NCI-H2107 treated with DMSO at 0.1 percent for 48 hours (cell line): ENCODE data around the gene GNG12.

ENCODE experiments used
- DNase-seq: peaks from one replicate; lab custom pipeline; 2025; ENCODE audit not compliant: unreplicated experiment; lab: John Stamatoyannopoulos, UW

GNG12 gene

GRCh38 chr1:67816095-67816475 lies 17.2 kb downstream of the GNG12 start:
- DNase-seq = no peak

DNA sequence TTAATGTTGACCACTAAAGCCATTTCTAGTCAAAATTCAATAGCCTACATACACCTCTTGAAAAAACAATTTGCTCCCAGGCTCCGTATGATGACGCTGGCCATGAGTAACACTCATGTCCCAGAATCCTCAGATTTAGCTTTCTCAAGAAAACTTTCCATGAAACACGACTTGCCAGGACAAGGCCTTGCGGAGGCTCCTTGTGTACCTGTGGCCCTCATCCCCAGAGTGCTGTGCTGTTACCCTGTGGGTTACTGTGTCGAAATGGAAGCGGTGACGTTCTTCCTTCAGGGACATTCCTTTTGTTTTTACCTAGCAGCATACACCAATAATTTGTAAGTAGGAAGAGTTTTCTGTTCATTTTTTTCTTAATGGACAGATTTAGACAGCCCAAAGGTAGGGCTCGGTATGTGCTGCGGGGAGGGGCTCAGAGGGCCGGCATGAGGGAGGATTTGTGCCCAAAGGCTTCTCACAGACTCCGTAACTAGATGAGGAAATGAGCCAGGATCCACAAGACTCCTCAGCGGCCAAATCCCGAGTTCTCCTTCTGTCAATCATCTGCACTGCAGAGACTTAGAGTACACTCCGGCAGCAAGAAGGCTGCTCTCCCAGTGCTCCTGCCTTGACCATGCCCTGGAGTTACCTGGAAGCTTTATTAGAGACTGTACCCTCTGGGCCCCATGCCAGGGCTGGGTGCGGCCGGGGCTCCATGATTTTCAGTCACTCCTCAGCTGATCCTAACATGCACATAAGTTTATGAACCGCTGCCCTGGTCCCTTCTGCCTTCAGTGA lies 17.8 kb downstream of the GNG12 start:
- no peak for DNase-seq

DNA sequence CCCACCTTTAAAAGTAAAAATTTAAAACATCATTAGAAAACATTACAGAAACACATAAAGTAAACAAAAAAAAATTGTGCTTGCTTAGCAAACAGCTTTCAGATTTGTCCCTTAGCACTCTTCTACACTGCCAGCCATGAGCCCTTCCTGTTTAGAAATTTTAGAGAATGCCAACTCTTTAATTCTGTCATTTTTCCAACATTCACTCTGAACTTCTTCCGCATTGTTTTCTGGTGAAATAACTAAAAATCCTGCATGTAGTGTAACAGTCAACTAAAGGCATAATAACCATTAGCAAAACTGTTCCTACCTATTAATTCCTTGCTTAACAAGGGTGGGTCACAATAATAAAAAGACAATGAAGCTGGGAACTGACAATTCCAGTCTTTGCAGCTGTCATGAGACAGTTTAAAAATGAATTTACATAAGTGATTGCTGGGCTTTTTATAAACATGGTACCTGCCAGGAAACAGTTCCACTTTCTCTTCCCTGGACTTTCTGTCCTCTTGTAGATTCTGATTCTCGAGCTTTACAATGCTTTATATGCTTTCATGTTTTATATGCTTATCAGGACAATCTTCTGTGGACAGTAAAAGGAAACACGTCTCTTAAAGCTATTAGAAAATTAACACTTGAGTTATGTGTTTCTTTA lies 19.0 kb downstream of the GNG12 start:
- no peak for DNase-seq

DNA sequence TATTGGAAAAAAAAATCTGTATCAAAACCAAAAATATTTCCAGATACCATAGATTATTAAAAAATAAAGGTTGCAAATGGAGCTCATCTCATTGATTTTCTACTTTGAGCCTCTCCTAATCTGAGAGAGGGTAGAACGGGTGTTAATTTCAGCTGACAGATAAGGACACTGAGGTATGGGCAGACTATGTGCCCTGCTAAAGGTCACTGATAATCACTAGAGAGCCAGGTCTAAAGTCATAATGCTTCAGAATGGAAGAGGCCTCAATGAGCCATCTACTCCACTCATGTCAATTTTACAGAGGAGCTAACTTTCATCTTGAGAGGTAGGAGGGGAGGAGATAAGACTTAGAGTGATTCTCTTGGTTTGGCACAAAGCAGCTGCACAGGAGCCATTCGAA lies 21.0 kb downstream of the GNG12 start:
- no peak for DNase-seq

- DNase-seq = no peak
These were observed 21.5 kb downstream of the GNG12 start for GRCh38 chr1:67811781-67812180.

DNA sequence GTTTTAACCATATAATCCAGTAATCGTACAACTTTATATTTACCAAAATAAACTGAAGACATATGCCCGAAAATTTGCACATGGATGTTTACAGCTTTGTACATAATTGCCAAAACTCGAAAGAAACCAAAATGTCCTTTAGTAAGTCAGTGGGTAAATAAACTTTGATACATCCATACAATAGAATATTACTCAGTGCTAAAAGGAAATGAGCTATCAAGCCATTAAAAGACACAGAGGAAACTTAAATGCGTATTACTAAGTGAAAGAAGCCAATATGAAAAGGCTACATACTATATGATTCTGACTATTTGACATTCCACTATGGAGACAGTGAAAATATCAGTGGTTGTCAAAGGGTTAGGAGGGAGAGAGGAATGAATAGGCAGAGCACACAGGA lies 23.4 kb downstream of the GNG12 start:
- DNase-seq = no peak

DNA sequence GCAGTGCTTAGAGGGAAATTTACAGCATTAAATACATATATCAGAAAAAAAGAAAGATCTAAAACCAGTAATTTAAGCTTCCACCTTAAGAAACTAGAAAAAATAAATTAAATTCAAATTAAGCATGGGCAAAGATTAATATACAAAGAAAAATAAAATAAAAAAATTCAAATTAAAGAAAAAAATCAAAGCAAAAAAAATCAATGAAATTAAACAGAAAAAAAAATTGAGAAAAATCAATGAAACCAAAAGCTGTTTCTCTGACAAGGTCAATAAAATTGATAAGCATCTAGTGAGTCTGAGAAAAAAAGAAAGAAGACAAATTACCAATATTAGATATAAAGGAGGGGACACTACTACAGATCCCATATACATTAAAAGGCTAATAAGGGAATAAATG lies 26.0 kb downstream of the GNG12 start:
- DNase-seq = no peak

- no peak for DNase-seq
These were observed 28.6 kb downstream of the GNG12 start for GRCh38 chr1:67804710-67805109.

DNA sequence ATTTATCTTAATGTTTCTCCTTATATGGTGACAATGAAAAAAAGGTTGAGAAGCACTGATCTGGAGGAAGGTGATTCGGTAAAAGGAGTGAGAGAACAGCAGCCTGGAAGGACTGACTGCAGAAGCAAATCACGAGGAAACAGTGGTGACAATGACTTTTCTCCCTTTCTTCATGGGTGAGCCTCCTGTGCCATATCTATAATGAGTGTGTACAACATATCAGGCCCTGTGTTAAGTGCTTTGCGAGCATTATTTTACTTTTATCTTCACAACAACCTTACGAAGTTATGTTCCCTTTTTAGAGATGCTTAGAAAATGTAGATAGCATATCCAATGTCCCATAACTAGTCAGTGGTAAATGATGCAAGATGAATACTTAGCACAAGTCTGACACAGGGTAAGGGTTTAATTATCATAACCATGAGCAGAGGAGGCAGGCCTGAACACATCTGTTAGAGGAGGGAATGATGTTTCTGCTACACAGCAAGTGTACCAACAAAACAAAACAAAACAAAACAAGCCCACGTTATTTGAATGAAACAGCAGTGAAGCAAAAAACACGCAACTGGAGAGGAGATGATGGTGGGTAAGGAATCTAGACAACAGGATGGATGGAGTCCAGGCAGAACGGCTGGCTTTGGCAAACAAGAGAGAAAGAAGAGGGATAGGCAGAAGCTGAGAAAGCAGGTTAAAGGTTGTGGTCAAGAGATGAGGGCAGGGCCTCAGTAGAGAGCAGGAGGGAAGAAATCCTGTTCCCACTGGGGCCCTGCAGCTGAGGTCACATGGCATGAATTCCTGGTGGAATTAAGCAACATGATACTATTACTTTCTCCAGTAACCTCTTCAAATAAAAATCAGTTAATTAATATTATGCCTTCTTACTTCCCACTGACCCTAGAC lies 29.6 kb downstream of the GNG12 start:
- no peak for DNase-seq

DNA sequence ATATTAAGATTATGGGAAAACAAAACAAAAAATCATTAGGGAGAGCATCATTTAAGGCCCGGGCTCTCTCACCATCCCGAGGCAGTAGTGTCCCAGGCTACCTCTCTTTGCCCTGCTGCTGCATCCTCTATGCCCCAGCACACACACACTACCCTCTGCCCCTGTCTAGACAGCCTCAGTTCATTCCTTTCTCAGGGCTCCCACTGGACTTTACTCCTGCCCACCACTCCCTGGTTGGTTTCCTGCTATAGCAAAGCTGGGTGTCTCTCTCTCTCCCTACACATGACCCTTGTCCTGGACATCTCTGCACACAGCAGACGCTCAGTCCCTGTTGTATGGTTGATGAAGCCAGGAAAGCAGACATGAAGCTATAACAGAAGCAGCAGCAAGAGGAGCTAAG lies 30.7 kb downstream of the GNG12 start:
- DNase-seq = no peak

DNA sequence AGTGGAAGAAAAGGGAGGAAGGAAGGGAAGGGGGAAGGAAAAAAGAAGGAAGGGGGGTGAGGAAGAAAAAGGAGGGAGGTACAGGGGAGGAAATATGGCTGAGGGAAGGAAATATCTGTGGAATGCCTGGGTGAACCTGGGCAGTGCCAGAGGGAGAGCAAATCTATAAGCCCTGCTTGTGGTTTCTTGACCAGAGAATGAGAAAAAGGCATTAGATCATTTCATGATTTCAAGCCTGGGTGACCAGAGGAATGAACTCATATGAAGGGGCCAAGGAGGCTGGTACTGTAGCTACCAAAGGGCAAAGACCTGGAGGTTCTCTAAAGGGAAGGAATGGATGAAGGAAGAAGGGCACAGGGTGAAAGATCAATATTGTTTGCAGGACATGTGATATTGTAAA lies 31.4 kb downstream of the GNG12 start:
- DNase-seq = no peak

DNA sequence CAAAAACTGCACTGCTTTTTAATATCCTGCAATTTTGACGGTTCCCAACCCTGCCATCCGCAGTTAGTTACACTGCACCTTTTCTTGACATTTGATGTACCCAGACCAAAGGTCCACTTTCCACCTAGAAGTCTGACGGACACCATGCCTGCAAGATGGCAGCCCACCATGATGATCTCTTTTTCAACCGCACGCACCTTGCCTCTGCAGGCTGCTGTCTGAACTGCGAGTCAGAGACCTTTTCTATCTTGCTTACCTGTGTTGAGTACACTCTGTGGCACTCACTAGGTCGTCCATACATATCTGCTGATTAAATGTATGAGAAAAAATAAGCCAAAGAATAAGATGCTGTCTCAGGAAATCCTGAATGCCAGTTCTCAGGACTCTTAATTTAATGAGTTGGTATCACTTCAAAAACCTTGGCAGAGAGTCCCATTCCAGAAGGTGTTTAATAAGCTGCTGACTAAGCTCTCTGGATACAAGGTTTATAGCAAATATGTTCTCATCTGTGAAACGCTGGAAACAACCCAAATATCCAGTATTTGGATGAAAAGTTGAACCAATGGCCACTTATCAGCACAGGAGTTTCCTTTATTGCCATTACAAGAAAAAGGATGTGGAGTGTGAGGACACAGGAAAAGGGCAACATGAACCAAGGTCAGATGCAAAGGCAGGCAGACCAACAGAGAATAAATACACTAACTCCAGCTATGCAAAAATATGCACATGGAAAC lies 37.9 kb downstream of the GNG12 start:
- no peak for DNase-seq

- no peak for DNase-seq
These were observed 39.7 kb downstream of the GNG12 start for GRCh38 chr1:67793562-67793961.

DNA sequence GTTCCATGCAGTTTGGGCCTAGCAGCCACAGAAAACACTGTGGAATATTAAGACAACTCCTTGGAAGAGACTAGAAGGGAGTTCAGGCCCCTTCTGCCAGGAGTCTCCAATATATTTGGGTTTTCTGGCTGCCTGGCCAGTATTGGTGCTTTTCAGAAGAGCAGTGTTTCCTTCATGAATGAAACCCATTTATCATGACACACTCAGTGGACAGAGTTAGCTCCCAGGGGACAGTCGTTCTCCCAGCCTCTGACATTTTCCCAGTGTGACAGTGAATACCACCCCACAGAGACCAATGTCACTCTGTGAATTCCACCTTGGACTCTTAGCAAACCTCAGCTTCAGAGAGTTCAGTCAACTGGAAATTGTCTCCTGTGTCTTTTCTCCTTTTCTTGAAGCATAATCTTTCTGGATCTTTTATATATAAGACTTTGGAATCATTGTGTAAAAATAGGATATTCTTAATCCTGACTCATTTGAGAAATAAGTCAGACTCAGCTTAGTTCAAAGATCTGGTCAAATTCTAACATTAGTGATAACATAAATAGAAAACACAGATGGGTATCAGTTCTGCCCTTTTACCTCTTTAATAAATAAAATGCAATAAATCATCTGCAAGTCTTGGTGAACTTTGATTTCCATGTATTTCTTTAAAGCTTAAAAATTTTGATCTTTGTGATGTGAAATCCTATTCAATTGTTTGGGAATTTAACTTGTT lies 40.4 kb downstream of the GNG12 start:
- no peak for DNase-seq

GRCh38 chr1:67792103-67792502 lies 41.2 kb downstream of the GNG12 start:
- no peak for DNase-seq

DNA sequence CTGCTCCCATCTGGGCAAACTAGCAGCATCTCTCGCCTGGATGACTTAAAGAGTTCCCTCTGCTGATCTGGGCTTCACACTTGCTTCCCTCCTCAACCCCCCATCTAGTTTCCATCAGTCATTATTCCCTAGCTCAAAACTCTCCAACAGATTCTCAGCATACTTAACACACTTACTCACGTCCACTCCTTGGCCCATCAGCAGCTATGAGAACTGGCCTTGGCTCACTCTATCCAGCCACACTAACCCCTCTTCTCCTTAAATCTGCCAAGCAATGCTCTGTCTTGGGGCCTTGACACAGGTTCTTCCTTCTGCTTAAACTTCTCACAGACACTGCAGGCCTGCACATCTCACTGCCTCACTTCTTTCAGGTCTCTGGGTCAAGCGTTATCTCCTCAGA lies 41.6 kb downstream of the GNG12 start:
- DNase-seq = no peak

GRCh38 chr1:67791261-67791660 lies 42.0 kb downstream of the GNG12 start:
- DNase-seq = no peak

DNA sequence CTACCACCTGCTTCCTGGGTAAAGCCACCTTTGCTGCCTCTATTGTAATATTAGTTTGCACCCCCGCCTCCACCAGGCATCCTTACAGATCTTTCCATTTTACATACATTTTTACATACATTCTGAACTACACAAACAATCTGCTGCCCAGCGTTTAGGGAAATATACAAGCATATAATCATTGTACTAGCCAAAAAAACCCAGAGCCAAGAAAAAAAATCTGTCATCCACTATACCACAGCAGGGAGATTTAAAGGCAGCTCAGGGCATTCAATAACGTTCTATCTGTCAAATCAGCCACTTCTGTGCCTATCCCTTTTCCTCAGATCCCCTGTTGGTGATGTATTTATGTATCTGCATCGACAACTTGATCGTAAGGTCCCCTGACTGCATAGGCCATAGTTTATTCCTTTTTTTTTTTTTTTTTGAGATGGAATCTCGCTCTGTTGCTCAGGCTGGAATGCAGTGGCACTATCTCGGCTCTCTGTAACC lies 43.0 kb downstream of the GNG12 start:
- no peak for DNase-seq

DNA sequence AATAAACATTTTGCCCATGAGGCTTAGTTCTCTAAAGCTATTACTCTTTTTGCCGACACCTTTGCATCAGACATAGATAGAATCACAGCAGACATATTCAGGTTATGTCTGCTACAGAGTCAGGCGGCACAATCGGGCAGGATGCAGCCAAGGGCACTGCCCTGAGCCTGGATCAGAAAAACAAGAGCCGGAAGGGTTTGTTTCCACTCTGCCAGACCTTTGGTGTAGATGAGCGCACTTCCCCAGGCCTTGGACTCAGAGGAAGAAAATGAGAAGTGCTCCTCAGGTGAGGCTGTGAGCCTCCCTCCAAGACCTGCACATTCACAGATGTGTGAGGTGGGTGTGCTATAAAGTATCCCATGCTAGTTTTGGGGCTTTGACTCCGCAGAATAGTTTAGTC lies 43.7 kb downstream of the GNG12 start:
- DNase-seq = no peak

DNA sequence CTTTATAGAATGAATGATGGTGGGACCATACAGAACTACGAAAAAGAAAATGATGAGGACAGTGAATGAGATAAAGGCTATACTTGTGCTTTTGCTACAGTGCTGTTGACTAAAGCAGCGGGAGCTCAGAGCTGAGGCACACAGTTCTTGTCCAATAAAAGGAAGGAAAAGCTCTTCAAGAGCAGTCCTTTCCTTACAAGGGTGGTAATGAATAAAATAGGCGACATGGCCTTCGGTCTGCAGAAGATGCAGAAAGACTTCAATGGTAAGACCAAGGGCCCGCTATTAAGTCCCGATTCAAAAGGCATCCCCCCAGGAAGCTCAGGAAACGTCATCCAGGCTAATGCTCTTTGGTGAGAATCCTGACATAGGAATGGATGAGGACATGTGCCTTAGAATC lies 44.4 kb downstream of the GNG12 start:
- no peak for DNase-seq
